H1 (cell line): ENCODE results near the gene MXD3. TPM values are rescaled to one million over a fixed set of nuclear protein-coding genes. Genes with fewer than 3 reads are reported as not detected.

Experiments
- CTCF ChIA-PET: fragments of 300-600 bp; sonication (Branson Sonifier 250); formaldehyde crosslinking; loops from one replicate; lab custom pipeline; 2021; ENCODE audit not compliant: partially characterized antibody; lab: Charles Lee
- POLR2A ChIA-PET: fragments of 300-600 bp; sonication (Branson Sonifier 250); formaldehyde crosslinking; loops from one replicate; lab custom pipeline; 2021; ENCODE audit warnings: inconsistent platforms; ENCODE audit not compliant: partially characterized antibody; lab: Charles Lee
- DNase-seq, 2 experiments: peaks; one replicate each; pipeline versions ENCODE4 v3.0.0 to v3.0.0-alpha.2; 2010 to 2022; ENCODE audit warnings: low spot score in 2 of 2, low read depth in 1 of 2, mixed read lengths in 1 of 2
- FAIRE-seq: peaks from 2 replicates; lab custom pipeline; 2011; peaks lifted over from hg19 to GRCh38; lab: Jason Lieb, UNC
- H2AFZ ChIP-seq: 2 replicates; pipeline ENCODE4 v1.8.1; 2012; ENCODE audit warnings: low read length, inconsistent platforms
- H2AK5ac ChIP-seq: 2 replicates; pipeline ENCODE4 v1.6.1; 2013; ENCODE audit warnings: low read depth, low read length
- H2BK120ac ChIP-seq: replicated peaks from 2 replicates; pipeline ENCODE3; 2013; ENCODE audit warnings: low read depth, low read length, inconsistent platforms
- H2BK12ac ChIP-seq: 2 replicates; pipeline ENCODE4 v1.6.1; 2013; ENCODE audit warnings: low read depth, low read length
- H2BK15ac ChIP-seq: 2 replicates; pipeline ENCODE4 v1.6.1; 2013; ENCODE audit warnings: low read length
- H2BK20ac ChIP-seq: 2 replicates; pipeline ENCODE4 v1.6.1; 2013; ENCODE audit warnings: low read length
- H2BK5ac ChIP-seq: 2 replicates; pipeline ENCODE4 v1.6.1; 2013; ENCODE audit warnings: low read depth, low read length
- H3K14ac ChIP-seq: 2 replicates; pipeline ENCODE4 v1.6.1; 2013; ENCODE audit warnings: inconsistent platforms; ENCODE audit not compliant: insufficient read length
- H3K18ac ChIP-seq: 2 replicates; pipeline ENCODE4 v1.6.1; 2013; ENCODE audit warnings: low read length; ENCODE audit errors: extremely low read depth
- H3K23ac ChIP-seq: 2 replicates; pipeline ENCODE4 v1.6.1; 2013; ENCODE audit warnings: inconsistent platforms; ENCODE audit not compliant: insufficient read length
- H3K23me2 ChIP-seq: 2 replicates; pipeline ENCODE4 v1.6.1; 2013; ENCODE audit warnings: low read depth, low read length
- H3K27ac ChIP-seq: 2 replicates; pipeline ENCODE4 v1.6.1; 2011; ENCODE audit warnings: low read depth, low read length, inconsistent platforms
- H3K27me3 ChIP-seq, 4 experiments: replicated peaks in 1 of 4; 1 replicate in 1 of 4; 2 replicates in 3 of 4; pipeline versions ENCODE4 v1.6.1 to v1.8.1; 2011 to 2013; ENCODE audit warnings: low read length in 3 of 4, mild to moderate bottlenecking in 3 of 4, inconsistent platforms in 2 of 4, mixed read lengths in 2 of 4, moderate library complexity in 1 of 4; ENCODE audit not compliant: control insufficient read depth in 3 of 4, insufficient read depth in 3 of 4; ENCODE audit errors: extremely low read depth in 1 of 4
- H3K36me3 ChIP-seq, 4 experiments: 2 replicates each; pipeline versions ENCODE4 v1.6.1 to v1.8.1; 2011 to 2013; ENCODE audit warnings: mild to moderate bottlenecking in 4 of 4, low read length in 3 of 4, moderate library complexity in 2 of 4, control low read depth in 1 of 4, inconsistent platforms in 1 of 4; ENCODE audit not compliant: insufficient read depth in 4 of 4, control insufficient read depth in 2 of 4
- H3K4ac ChIP-seq: replicated peaks from 2 replicates; pipeline ENCODE3; 2013; ENCODE audit warnings: low read length, low read depth, mixed read lengths, inconsistent platforms; ENCODE audit not compliant: insufficient read length
- H3K4me1 ChIP-seq, 4 experiments: replicated peaks in 1 of 4; 1 replicate in 1 of 4; 2 replicates in 3 of 4; pipeline versions ENCODE4 v1.6.1 to v1.8.1; 2011 to 2013; ENCODE audit warnings: low read length in 3 of 4, inconsistent platforms in 2 of 4, mixed read lengths in 1 of 4; ENCODE audit not compliant: insufficient read depth in 4 of 4, control insufficient read depth in 3 of 4
- H3K4me2 ChIP-seq, 2 experiments: 2 replicates each; pipeline versions ENCODE4 v1.6.1 to v1.8.1; 2011 to 2013; ENCODE audit warnings: low read depth in 2 of 2, low read length in 2 of 2, control low read depth in 1 of 2, inconsistent platforms in 1 of 2, mild to moderate bottlenecking in 1 of 2; ENCODE audit not compliant: insufficient read depth in 1 of 2
- H3K4me3 ChIP-seq, 4 experiments: fragments of 200-600, 300-600 bp in 1 of 4; sonication (generic), shearing (Covaris generic), sonication (Bioruptor Twin) in 1 of 4; 2 replicates each; pipeline versions ENCODE4 v1.5.1 to v1.8.1; 2011 to 2016; ENCODE audit warnings: low read length in 4 of 4, low read depth in 3 of 4, control low read depth in 2 of 4, inconsistent platforms in 2 of 4, mild to moderate bottlenecking in 2 of 4, mixed read lengths in 1 of 4, moderate library complexity in 1 of 4; ENCODE audit not compliant: insufficient read depth in 2 of 4; ENCODE audit errors: extremely low read depth in 1 of 4
- H3K56ac ChIP-seq: replicated peaks from 2 replicates; pipeline ENCODE3; 2013; ENCODE audit warnings: low read depth, mild to moderate bottlenecking, mixed read lengths, low read length, inconsistent platforms; ENCODE audit not compliant: insufficient read length
- H3K79me1 ChIP-seq: 2 replicates; pipeline ENCODE4 v1.6.1; 2013; ENCODE audit warnings: low read depth, low read length, control low read depth
- H3K79me2 ChIP-seq, 2 experiments: 2 replicates each; pipeline versions ENCODE4 v1.6.1 to v1.8.1; 2012 to 2013; ENCODE audit warnings: low read length in 2 of 2, mild to moderate bottlenecking in 2 of 2, inconsistent platforms in 1 of 2; ENCODE audit not compliant: insufficient read depth in 2 of 2, control insufficient read depth in 1 of 2
- H3K9ac ChIP-seq, 4 experiments: replicated peaks in 1 of 4; 1 replicate in 1 of 4; 2 replicates in 3 of 4; pipeline versions ENCODE4 v1.6.1 to v1.8.1; 2011 to 2013; ENCODE audit warnings: low read depth in 3 of 4, low read length in 3 of 4, control low read depth in 2 of 4, mild to moderate bottlenecking in 2 of 4, moderate library complexity in 2 of 4, inconsistent platforms in 1 of 4; ENCODE audit errors: extremely low read depth in 1 of 4
- H3K9me3 ChIP-seq, 2 experiments: 2 replicates each; pipeline versions ENCODE4 v1.6.1 to v1.8.1; 2012 to 2013; ENCODE audit warnings: mild to moderate bottlenecking in 2 of 2, moderate library complexity in 2 of 2, control low read depth in 1 of 2, inconsistent platforms in 1 of 2, low read depth in 1 of 2, low read length in 1 of 2, mixed read lengths in 1 of 2; ENCODE audit not compliant: insufficient read depth in 2 of 2
- H4K20me1 ChIP-seq, 2 experiments: replicated peaks in 1 of 2; 2 replicates each; pipeline versions ENCODE3 to v1.8.1; 2011 to 2013; ENCODE audit warnings: inconsistent platforms in 2 of 2, low read length in 2 of 2, mild to moderate bottlenecking in 1 of 2; ENCODE audit not compliant: insufficient read depth in 2 of 2, control insufficient read depth in 1 of 2
- H4K5ac ChIP-seq: 2 replicates; pipeline ENCODE4 v1.6.1; 2013; ENCODE audit warnings: low read length, low read depth, mixed read lengths, inconsistent platforms; ENCODE audit not compliant: insufficient read length
- H4K8ac ChIP-seq: 2 replicates; pipeline ENCODE4 v1.8.0; 2013; ENCODE audit warnings: mild to moderate bottlenecking, moderate library complexity, low read length, inconsistent platforms; ENCODE audit not compliant: insufficient read depth; ENCODE audit errors: extremely low read depth
- H4K91ac ChIP-seq: replicated peaks from 2 replicates; pipeline ENCODE3; 2013; ENCODE audit warnings: low read length, mixed read lengths, inconsistent platforms; ENCODE audit not compliant: insufficient read length
- ASH2L ChIP-seq: fragments of 200-600, 300-600 bp; sonication (generic); IDR thresholded peaks from one replicate; pipeline ENCODE4 v1.7.1; 2017; ENCODE audit warnings: low read length
- CBX5 ChIP-seq: fragments of 300-800, 300-1000 bp; sonication (generic); IDR thresholded peaks from 2 replicates; pipeline ENCODE4 v1.7.1; 2016; ENCODE audit warnings: antibody characterized with exemption, low read length, low read depth
- EZH2 ChIP-seq: fragments of 200-600 bp; sonication (generic); IDR thresholded peaks from 2 replicates; pipeline ENCODE4 v1.7.1; 2012; ENCODE audit warnings: low read depth, mild to moderate bottlenecking, moderate library complexity, low read length, inconsistent platforms; ENCODE audit not compliant: severe bottlenecking
- RFX5 ChIP-seq: IDR thresholded peaks from 2 replicates; pipeline ENCODE4 v1.6.1; 2011; ENCODE audit warnings: low read depth, low read length, improper control_type of control experiment, borderline replicate concordance
- SIN3A ChIP-seq, 2 experiments: IDR thresholded peaks in 1 of 2; conservative IDR thresholded peaks in 1 of 2; 2 replicates each; pipeline ENCODE4 v1.6.1; 2011 to 2012; ENCODE audit warnings: low read length in 2 of 2, improper control_type of control experiment in 1 of 2, low read depth in 1 of 2, mild to moderate bottlenecking in 1 of 2
- SP2 ChIP-seq: IDR thresholded peaks from 2 replicates; pipeline ENCODE4 v1.6.1; 2012; ENCODE audit warnings: mild to moderate bottlenecking, low read length, inconsistent platforms
- SRF ChIP-seq: IDR thresholded peaks from 2 replicates; pipeline ENCODE4 v1.6.1; 2011; ENCODE audit warnings: mild to moderate bottlenecking, low read depth, low read length, moderate library complexity
- TAF1 ChIP-seq: IDR thresholded peaks from 2 replicates; pipeline ENCODE4 v1.6.1; 2011; ENCODE audit warnings: mild to moderate bottlenecking, low read depth, low read length
- WGBS, 2 experiments: shearing (Covaris generic) in 1 of 2; methylation state at CpG; one replicate each; pipeline versions ENCODE4 v1.1.6 to v1.1.7; 2013 to 2015; ENCODE audit warnings: low lambda C conversion rate in 2 of 2, mixed read lengths in 2 of 2, inconsistent platforms in 1 of 2, low coverage in 1 of 2, missing lambda C conversion rate in 1 of 2; ENCODE audit not compliant: insufficient replicate concordance in 2 of 2, insufficient coverage in 1 of 2, insufficient read length in 1 of 2; ENCODE audit errors: extremely low coverage in 1 of 2, missing lambda C conversion rate in 1 of 2; 5-methylcytosine and 5-hydroxymethylcytosine counted together
- polyA plus RNA-seq, 7 experiments: library from polyadenylated mRNA; depleted of rRNA in 3 of 7; stranded (reverse) in 5 of 7; unstranded in 2 of 7; fragments of >200 nt in 5 of 7; fragments of 200-250 nt in 2 of 7; gene quantifications; 1 replicate in 5 of 7; 2 replicates in 1 of 7; 4 replicates in 1 of 7; pipeline versions ENCODE4 v1.2.1 to v1.2.3, GENCODE V29; 2011 to 2013; ENCODE audit warnings: missing spikeins in 2 of 7, mixed read lengths in 2 of 7
- total RNA-seq: library from RNA; stranded (reverse); fragmentation: NEBNext Ultra II Directional; extraction: Animal tissue kit (Norgen Biotek cat#: 25700); gene quantifications from 2 replicates; pipeline ENCODE4 v1.2.1, GENCODE V29; 2021
- TF ChIP-seq, protein P1 (sequence below), 3 experiments: IDR thresholded peaks; 1 replicate in 2 of 3; 2 replicates in 1 of 3; pipeline versions ENCODE4 v1.5.1 to v1.6.1; 2011; ENCODE audit warnings: low read length in 3 of 3, mild to moderate bottlenecking in 3 of 3, inconsistent platforms in 2 of 3, low read depth in 1 of 3, moderate library complexity in 1 of 3; ENCODE audit not compliant: insufficient read depth in 1 of 3; ENCODE audit errors: control extremely low read depth in 1 of 3

MXD3 gene
- total and polyA plus RNA-seq, 2 of the 8 experiments (the other 6 are each of a cell fraction or from before 2014, with no cell fraction given): 6.5 to 7.7 TPM

DNA sequence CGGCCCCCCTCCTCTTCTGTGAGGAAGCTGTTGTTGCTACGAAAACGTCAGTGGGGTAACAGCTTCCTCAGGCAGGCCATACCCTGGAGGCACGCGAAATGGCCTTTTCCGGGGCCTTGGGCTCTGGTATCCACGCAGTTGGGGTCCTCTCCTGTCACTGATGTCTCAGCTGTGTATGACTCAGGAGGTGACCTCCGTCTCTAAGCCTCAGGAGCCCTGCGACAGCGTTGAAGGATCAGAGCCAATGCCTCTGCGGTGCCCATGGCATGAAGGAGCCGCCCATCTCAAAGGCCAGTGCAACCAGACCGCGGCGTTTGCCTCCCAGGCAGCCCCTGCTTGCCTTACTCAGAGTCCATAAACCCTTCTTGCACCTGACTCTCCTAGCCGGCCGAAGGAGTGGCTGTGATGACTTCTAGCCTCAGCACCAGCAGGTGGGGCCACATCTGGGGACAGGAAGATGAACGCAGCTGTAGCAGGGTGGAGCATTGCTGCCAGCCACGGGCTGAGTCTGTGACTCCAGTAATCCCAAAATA is 1.0 kb upstream of the MXD3 start:
- H3K4me1 ChIP-seq: peaks cover 0 to 19% (median 14%) of the 10 kb centered on the region in 4 experiments; a peak in 6 of 7 replicates
- 0 out of 2 replicates have a peak overlapping the region, but pooled peaks have one; percentile 11 for H2AFZ ChIP-seq
- peak overlapping the region; percentile 96 to 97 for H3K4me2 ChIP-seq
- no peak overlapping the region for H2BK20ac ChIP-seq
- H2BK5ac ChIP-seq: 0 out of 2 replicates have a peak overlapping the region, but pooled peaks have one; percentile 6
- peak overlapping the region; percentile 42 for H3K18ac ChIP-seq
- peak overlapping the region; percentile 1 for H3K56ac ChIP-seq
- FAIRE-seq: no peak
- H3K36me3 ChIP-seq: no peaks in the 10 kb centered on the region; a peak in 2 of 8 replicates
- H2AK5ac ChIP-seq: no peak overlapping the region
- ChIA-PET POLR2A (interaction anchor here (0.6 to 6.0 kb wide), 19 partner anchors 11 to 199 kb away, joined by 3 to 26 read pairs (median 4); partner anchors contain the start of genes LMAN2, NSD1, PRELID1 and RAB24), CTCF (interaction anchor here (0.6 to 16.6 kb wide), 10 partner anchors 13 to 145 kb away, joined by 3 to 251 read pairs (median 4); no protein-coding TSS in a partner anchor)
- H3K79me1 ChIP-seq: no peaks in the 10 kb centered on the region
- DNase-seq: no peak
- H3K27ac ChIP-seq: peak overlapping the region; percentile 16; the same call in 1 of the 2 replicates
- H3K9ac ChIP-seq: peak overlapping the region in 3 of 4 experiments; percentile 43 to 61 (median 50); a peak in 6 of 7 replicates
- peak overlapping the region; percentile 5 for H4K91ac ChIP-seq
- H3K23me2 ChIP-seq: peaks cover 11% of the 10 kb centered on the region
- H3K4me3 ChIP-seq: peak overlapping the region; percentile 35 to 68 (median 60)
- H3K9me3 ChIP-seq: no peaks in the 10 kb centered on the region
- H3K79me2 ChIP-seq: no peaks in the 10 kb centered on the region
- 20% methylated on average over 19 of the region's 19 CpGs; no CpG with 5 or more reads in 1 of the 2 experiments for WGBS, 2 experiments
- H3K4ac ChIP-seq: peak overlapping the region; percentile 45
- no peaks in the 10 kb centered on the region for H3K27me3 ChIP-seq
- peak overlapping the region; percentile 24; the same call in 1 of the 2 replicates for H2BK15ac ChIP-seq
- H4K20me1 ChIP-seq: peaks cover 0 to 8% of the 10 kb centered on the region in 2 experiments
- H4K5ac ChIP-seq: peak overlapping the region; percentile 24
- H2BK120ac ChIP-seq: no peak overlapping the region
- H3K14ac ChIP-seq: no peak overlapping the region
- H2BK12ac ChIP-seq: peak overlapping the region; percentile 3; the same call in 1 of the 2 replicates
- H3K23ac ChIP-seq: no peak overlapping the region
- peak overlapping the region; percentile 29; the same call in 1 of the 2 replicates for H4K8ac ChIP-seq
- TF ChIP-seq EZH2 (no peak), ASH2L (peak; percentile 43), SIN3A (conservative IDR thresholded peaks at IDR 0.05 in 1 of 2, IDR thresholded peaks at IDR 0.05 in 1 of 2; ENCODE audit: low read depth in 1 of 2, low read length in 2 of 2) (peak; percentile 1 to 58; a peak in 1 of 4 replicates), SRF (no peak), TAF1 (0 out of 2 replicates have a peak, but pooled peaks have one; percentile 15), RFX5 (no peak), SP2 (no peak), CBX5 (no peak)
- TF ChIP-seq, protein P1, sequence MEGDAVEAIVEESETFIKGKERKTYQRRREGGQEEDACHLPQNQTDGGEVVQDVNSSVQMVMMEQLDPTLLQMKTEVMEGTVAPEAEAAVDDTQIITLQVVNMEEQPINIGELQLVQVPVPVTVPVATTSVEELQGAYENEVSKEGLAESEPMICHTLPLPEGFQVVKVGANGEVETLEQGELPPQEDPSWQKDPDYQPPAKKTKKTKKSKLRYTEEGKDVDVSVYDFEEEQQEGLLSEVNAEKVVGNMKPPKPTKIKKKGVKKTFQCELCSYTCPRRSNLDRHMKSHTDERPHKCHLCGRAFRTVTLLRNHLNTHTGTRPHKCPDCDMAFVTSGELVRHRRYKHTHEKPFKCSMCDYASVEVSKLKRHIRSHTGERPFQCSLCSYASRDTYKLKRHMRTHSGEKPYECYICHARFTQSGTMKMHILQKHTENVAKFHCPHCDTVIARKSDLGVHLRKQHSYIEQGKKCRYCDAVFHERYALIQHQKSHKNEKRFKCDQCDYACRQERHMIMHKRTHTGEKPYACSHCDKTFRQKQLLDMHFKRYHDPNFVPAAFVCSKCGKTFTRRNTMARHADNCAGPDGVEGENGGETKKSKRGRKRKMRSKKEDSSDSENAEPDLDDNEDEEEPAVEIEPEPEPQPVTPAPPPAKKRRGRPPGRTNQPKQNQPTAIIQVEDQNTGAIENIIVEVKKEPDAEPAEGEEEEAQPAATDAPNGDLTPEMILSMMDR (IDR thresholded peaks at IDR 0.05; ENCODE audit: control extremely low read depth in 1 of 3, insufficient read depth in 1 of 3, low read depth in 1 of 3, low read length in 3 of 3): peak in 2 of 3 experiments; percentile 5 to 13; a peak in 1 of 4 replicates
